K562 (cell line): ENCODE measurements around the gene PPP2R5A. TPM values are rescaled to one million over a fixed set of nuclear protein-coding genes. Genes with fewer than 3 reads are reported as not detected.
"Not testable (repeated sequence)": the region's sequence is repeated elsewhere in the genome, so short reads cannot be mapped to it uniquely, and the experiment has no call there.

Experiments
- ATAC-seq: fragments of 200-7000 bp; cut with Tn5 transposase; 3 replicates; pipeline ENCODE4 v1.9.1; 2020; ENCODE audit warnings: moderate library complexity
- BruUV-seq: library from RNA; stranded (reverse); fragments of 400-500 nt; replicated peaks from 2 replicates; lab custom pipeline; 2021; lab: Mats Ljungman, UMichigan
- CTCF ChIA-PET: fragments of 300-600 bp; formaldehyde crosslinking; extraction: SDS; loops from one replicate; lab custom pipeline; 2021; ENCODE audit warnings: low intra/inter-chr PET ratio; lab: Yijun Ruan, JAX
- POLR2A ChIA-PET: fragments of 300-600, 350-650 bp; sonication (Branson Sonifier 250); formaldehyde crosslinking; extraction: SDS; loops from one replicate; lab custom pipeline; 2021; ENCODE audit warnings: antibody characterized with exemption, inconsistent platforms; lab: Yijun Ruan, JAX
- DNase-seq, 4 experiments: peaks; one replicate each; pipeline versions ENCODE4 v3.0.0 to v3.0.0-alpha.2; 2011 to 2018; ENCODE audit warnings: low spot score in 3 of 4, mixed read lengths in 3 of 4; ENCODE audit errors: extremely low read depth in 1 of 4
- FAIRE-seq: peaks from 2 replicates; lab custom pipeline; 2011; peaks lifted over from hg19 to GRCh38; lab: Jason Lieb, UNC
- H2AFZ ChIP-seq: 2 replicates; pipeline ENCODE4 v1.6.0; 2011; ENCODE audit warnings: low read depth, low read length, control low read depth, inconsistent platforms
- H3K27ac ChIP-seq: fragments of 200-600 bp; 3 replicates; pipeline ENCODE4 v1.8.0; 2011; ENCODE audit warnings: low read depth, mild to moderate bottlenecking, control low read depth, inconsistent platforms, low read length, moderate library complexity, mixed read lengths; ENCODE audit errors: extremely low read depth
- H3K27me3 ChIP-seq, 2 experiments: fragments of 300-600 bp in 1 of 2; 2 replicates in 1 of 2; 3 replicates in 1 of 2; pipeline versions ENCODE4 v1.6.0 to v1.8.0; 2011; ENCODE audit warnings: inconsistent platforms in 2 of 2, low read length in 2 of 2, mild to moderate bottlenecking in 1 of 2, mixed read lengths in 1 of 2, moderate library complexity in 1 of 2; ENCODE audit not compliant: control insufficient read depth in 2 of 2, insufficient read depth in 2 of 2
- H3K36me3 ChIP-seq: fragments of 300-600 bp; 3 replicates; pipeline ENCODE4 v1.8.0; 2011; ENCODE audit warnings: mild to moderate bottlenecking, low read length, inconsistent platforms; ENCODE audit not compliant: control insufficient read depth, insufficient read depth
- H3K4me1 ChIP-seq, 2 experiments: fragments of 200-600 bp in 1 of 2; replicated peaks in 1 of 2; 2 replicates in 1 of 2; 3 replicates in 1 of 2; pipeline versions ENCODE4 v1.5.1 to v1.8.0; 2011; ENCODE audit warnings: inconsistent platforms in 2 of 2, low read length in 2 of 2, mild to moderate bottlenecking in 1 of 2, mixed read lengths in 1 of 2, moderate library complexity in 1 of 2; ENCODE audit not compliant: control insufficient read depth in 2 of 2, insufficient read depth in 2 of 2
- H3K4me2 ChIP-seq: 2 replicates; pipeline ENCODE4 v1.6.1; 2011; ENCODE audit warnings: low read length, control low read depth, inconsistent platforms, mixed read lengths; ENCODE audit not compliant: insufficient read depth
- H3K4me3 ChIP-seq: fragments of 200-600 bp; sonication (generic), shearing (Covaris generic); 2 replicates; pipeline ENCODE4 v1.5.1; 2016; ENCODE audit warnings: control low read depth, inconsistent platforms
- H3K79me2 ChIP-seq: fragments of 200-600 bp; 3 replicates; pipeline ENCODE4 v1.8.0; 2011; ENCODE audit warnings: low read length, inconsistent platforms; ENCODE audit not compliant: control insufficient read depth, insufficient read depth
- H3K9ac ChIP-seq, 2 experiments: 2 replicates each; pipeline versions ENCODE4 v1.6.0 to v1.6.1; 2011; ENCODE audit warnings: low read depth in 2 of 2, low read length in 2 of 2, control low read depth in 1 of 2, inconsistent platforms in 1 of 2, mild to moderate bottlenecking in 1 of 2, mixed read lengths in 1 of 2; ENCODE audit not compliant: insufficient read depth in 1 of 2
- H3K9me1 ChIP-seq: one replicate; pipeline ENCODE4 v1.6.0; 2011; ENCODE audit warnings: inconsistent platforms, mild to moderate bottlenecking, low read length, moderate library complexity; ENCODE audit not compliant: control insufficient read depth, insufficient read depth
- H3K9me3 ChIP-seq: replicated peaks from 2 replicates; pipeline ENCODE4 v1.5.1; 2011; ENCODE audit warnings: low read depth, low read length, inconsistent platforms; ENCODE audit not compliant: control insufficient read depth, insufficient read depth
- H4K20me1 ChIP-seq: replicated peaks from 2 replicates; pipeline ENCODE4 v1.6.1; 2011; ENCODE audit warnings: low read length, inconsistent platforms, mixed read lengths; ENCODE audit not compliant: control insufficient read depth, insufficient read depth
- C11orf30 ChIP-seq: fragments of 450-650 bp; IDR thresholded peaks from 2 replicates; pipeline ENCODE4 v1.6.1; 2016; ENCODE audit warnings: low read depth, mild to moderate bottlenecking
- POLR2G ChIP-seq: fragments of 200-400 bp; formaldehyde crosslinking; IDR thresholded peaks from 2 replicates; pipeline ENCODE4 v1.6.1; 2017; ENCODE audit warnings: low read depth, mild to moderate bottlenecking, antibody characterized with exemption, low read length, moderate library complexity
- WGBS: fragments of 100-300 bp; shearing (Covaris generic); methylation state at CpG from one replicate; pipeline ENCODE4 v1.1.6; 2016; ENCODE audit warnings: low coverage, mixed read lengths; ENCODE audit not compliant: insufficient coverage; ENCODE audit errors: missing lambda C conversion rate; 5-methylcytosine and 5-hydroxymethylcytosine counted together
- in situ Hi-C: fragments of 300-500 bp; cut with MboI; formaldehyde crosslinking; loops from 4 replicates; pipeline ENCODE4 v1.15.0; 2018; ENCODE audit warnings: inconsistent platforms, mixed read lengths
- intact Hi-C: fragments of 100-400 bp; cut with micrococcal nuclease; formaldehyde crosslinking; loops from 2 replicates; pipeline ENCODE4 v1.14.2; 2022
- polyA plus RNA-seq, 8 experiments: library from polyadenylated mRNA; depleted of rRNA in 4 of 8; stranded (reverse) in 5 of 8; unstranded in 3 of 8; fragments of >200 nt; fragmentation: Nextera tagmentation in 2 of 8; fragmentation: Illumina TruSeq in 1 of 8; extraction: Ambion mirVana in 2 of 8; extraction: Trizol in 1 of 8; gene quantifications; 2 replicates each; pipeline versions ENCODE4 v1.2.1 to v1.2.3, GENCODE V29; 2011 to 2014; ENCODE audit warnings: inconsistent platforms in 1 of 8, missing spikeins in 1 of 8
- total RNA-seq, 7 experiments: library from RNA; depleted of rRNA in 6 of 7; stranded (reverse); fragments of >200 nt in 6 of 7; fragmentation: Illumina TruSeq in 2 of 7; extraction: Trizol in 2 of 7; gene quantifications; 2 replicates each; pipeline versions ENCODE4 v1.2.1 to v1.2.3, GENCODE V29; 2011 to 2021; ENCODE audit warnings: low replicate concordance in 1 of 7
- TF ChIP-seq, protein P1 (sequence below): fragments of 450-650 bp; IDR thresholded peaks from 2 replicates; pipeline ENCODE4 v1.7.1; 2018; ENCODE audit warnings: mild to moderate bottlenecking, low read depth; ENCODE audit not compliant: partially characterized antibody
- TF ChIP-seq, protein P2 (sequence below): sonication (generic); formaldehyde crosslinking; IDR thresholded peaks from 2 replicates; pipeline ENCODE4 v1.8.0; 2022; ENCODE audit warnings: missing genetic modification reagents, mild to moderate bottlenecking, borderline replicate concordance

PPP2R5A gene
- total and polyA plus RNA-seq, 9 of the 15 experiments (the other 6 are each of a cell fraction or from before 2014, with no cell fraction given): 26.9 to 106 (median 64.3) TPM

- TF ChIP-seq, protein P1, sequence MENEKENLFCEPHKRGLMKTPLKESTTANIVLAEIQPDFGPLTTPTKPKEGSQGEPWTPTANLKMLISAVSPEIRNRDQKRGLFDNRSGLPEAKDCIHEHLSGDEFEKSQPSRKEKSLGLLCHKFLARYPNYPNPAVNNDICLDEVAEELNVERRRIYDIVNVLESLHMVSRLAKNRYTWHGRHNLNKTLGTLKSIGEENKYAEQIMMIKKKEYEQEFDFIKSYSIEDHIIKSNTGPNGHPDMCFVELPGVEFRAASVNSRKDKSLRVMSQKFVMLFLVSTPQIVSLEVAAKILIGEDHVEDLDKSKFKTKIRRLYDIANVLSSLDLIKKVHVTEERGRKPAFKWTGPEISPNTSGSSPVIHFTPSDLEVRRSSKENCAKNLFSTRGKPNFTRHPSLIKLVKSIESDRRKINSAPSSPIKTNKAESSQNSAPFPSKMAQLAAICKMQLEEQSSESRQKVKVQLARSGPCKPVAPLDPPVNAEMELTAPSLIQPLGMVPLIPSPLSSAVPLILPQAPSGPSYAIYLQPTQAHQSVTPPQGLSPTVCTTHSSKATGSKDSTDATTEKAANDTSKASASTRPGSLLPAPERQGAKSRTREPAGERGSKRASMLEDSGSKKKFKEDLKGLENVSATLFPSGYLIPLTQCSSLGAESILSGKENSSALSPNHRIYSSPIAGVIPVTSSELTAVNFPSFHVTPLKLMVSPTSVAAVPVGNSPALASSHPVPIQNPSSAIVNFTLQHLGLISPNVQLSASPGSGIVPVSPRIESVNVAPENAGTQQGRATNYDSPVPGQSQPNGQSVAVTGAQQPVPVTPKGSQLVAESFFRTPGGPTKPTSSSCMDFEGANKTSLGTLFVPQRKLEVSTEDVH: no peak
- TF ChIP-seq, protein P2, sequence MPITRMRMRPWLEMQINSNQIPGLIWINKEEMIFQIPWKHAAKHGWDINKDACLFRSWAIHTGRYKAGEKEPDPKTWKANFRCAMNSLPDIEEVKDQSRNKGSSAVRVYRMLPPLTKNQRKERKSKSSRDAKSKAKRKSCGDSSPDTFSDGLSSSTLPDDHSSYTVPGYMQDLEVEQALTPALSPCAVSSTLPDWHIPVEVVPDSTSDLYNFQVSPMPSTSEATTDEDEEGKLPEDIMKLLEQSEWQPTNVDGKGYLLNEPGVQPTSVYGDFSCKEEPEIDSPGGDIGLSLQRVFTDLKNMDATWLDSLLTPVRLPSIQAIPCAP (CRISPR knock-in tag): no peak
- TF ChIP-seq POLR2G: no peak
- TF ChIP-seq C11orf30: no peak
These were observed 20.1 kb downstream of the PPP2R5A start (continued) for GRCh38 chr1:212305342-212305741.

GRCh38 chr1:212305984-212306452 is 20.8 kb downstream of the PPP2R5A start:
- in situ Hi-C loops, CTCF ChIA-PET: not testable (repeated sequence)

More at GRCh38 chr1:212305984-212306452, 20.8 kb downstream of the PPP2R5A start:
- H3K4me2 ChIP-seq, intact Hi-C loops, H3K9me3 ChIP-seq, H3K27me3 ChIP-seq, POLR2A ChIA-PET, H3K4me3 ChIP-seq, H4K20me1 ChIP-seq, H3K27ac ChIP-seq, H2AFZ ChIP-seq, H3K9ac ChIP-seq, H3K4me1 ChIP-seq, H3K9me1 ChIP-seq, DNase-seq, BruUV-seq, ATAC-seq: not testable (repeated sequence)
- FAIRE-seq: peak; percentile 32
- Histone ChIP-seq H3K36me3 (peaks cover 33% of the 10 kb centered on the region; the same call in 2 of the 3 replicates), H3K79me2 (peaks cover 96% of the 10 kb centered on the region)
- WGBS: 74% methylated on average over 7 of the region's 7 CpGs
